SK-N-SH treated with all-trans-retinoic acid at 6 μM for 48 hours (cell line): ENCODE measurements around the gene MYCBP2.

Source experiments
- ARNTL ChIP-seq: fragments of 450-650 bp; formaldehyde crosslinking; IDR thresholded peaks from 2 replicates; pipeline ENCODE4 v1.5.0; 2020; ENCODE audit warnings: low read depth, mild to moderate bottlenecking, moderate library complexity, borderline replicate concordance
- CREB5 ChIP-seq: fragments of 250-450 bp; sonication (Bioruptor Pico); IDR thresholded peaks from 2 replicates; pipeline ENCODE4 v1.5.1; 2020; ENCODE audit warnings: low read depth, mild to moderate bottlenecking, moderate library complexity
- CSRNP3 ChIP-seq: fragments of 250-450 bp; sonication (Bioruptor Pico); IDR thresholded peaks from 2 replicates; pipeline ENCODE4 v1.5.1; 2021; ENCODE audit warnings: mild to moderate bottlenecking, moderate library complexity
- ISL1 ChIP-seq: fragments of 250-450 bp; sonication (Bioruptor Pico); IDR thresholded peaks from 2 replicates; pipeline ENCODE4 v2.1.2; 2022; ENCODE audit warnings: mild to moderate bottlenecking, moderate library complexity
- OSR1 ChIP-seq: fragments of 250-450 bp; sonication (Bioruptor Pico); IDR thresholded peaks from 2 replicates; pipeline ENCODE4 v1.8.0; 2022; ENCODE audit warnings: moderate library complexity, mild to moderate bottlenecking, inconsistent platforms
- RARB ChIP-seq: fragments of 250-450 bp; sonication (Bioruptor Pico); IDR thresholded peaks from 2 replicates; pipeline ENCODE4 v1.8.0; 2021; ENCODE audit warnings: mild to moderate bottlenecking, moderate library complexity
- TCF4 ChIP-seq: fragments of 250-450 bp; sonication (Bioruptor Pico); IDR thresholded peaks from 2 replicates; pipeline ENCODE4 v1.8.0; 2021; ENCODE audit warnings: mild to moderate bottlenecking, moderate library complexity, borderline replicate concordance
- TOX ChIP-seq: fragments of 250-450 bp; sonication (Bioruptor Pico); IDR thresholded peaks from 2 replicates; pipeline ENCODE4 v1.8.0; 2021; ENCODE audit warnings: mild to moderate bottlenecking, moderate library complexity, borderline replicate concordance
- ZC3H10 ChIP-seq: fragments of 250-450 bp; sonication (Bioruptor Pico); IDR thresholded peaks from 2 replicates; pipeline ENCODE4 v1.5.1; 2021; ENCODE audit warnings: mild to moderate bottlenecking, moderate library complexity
- ZFP30 ChIP-seq: fragments of 450-650 bp; formaldehyde crosslinking; IDR thresholded peaks from 2 replicates; pipeline ENCODE4 v1.5.0; 2022; ENCODE audit warnings: mild to moderate bottlenecking, moderate library complexity
- ZNF70 ChIP-seq: fragments of 450-650 bp; formaldehyde crosslinking; IDR thresholded peaks from 2 replicates; pipeline ENCODE4 v1.5.0; 2020; ENCODE audit warnings: mild to moderate bottlenecking, moderate library complexity
- TF ChIP-seq, protein P1 (sequence below): fragments of 250-450 bp; sonication (Bioruptor Pico); IDR thresholded peaks from 2 replicates; pipeline ENCODE4 v1.8.0; 2020; ENCODE audit warnings: mild to moderate bottlenecking, moderate library complexity, borderline replicate concordance
- TF ChIP-seq, protein P2 (sequence below): fragments of 250-450 bp; sonication (Bioruptor Pico); IDR thresholded peaks from 2 replicates; pipeline ENCODE4 v1.8.0; 2021; ENCODE audit warnings: low read depth, mild to moderate bottlenecking, moderate library complexity, borderline replicate concordance

DNA sequence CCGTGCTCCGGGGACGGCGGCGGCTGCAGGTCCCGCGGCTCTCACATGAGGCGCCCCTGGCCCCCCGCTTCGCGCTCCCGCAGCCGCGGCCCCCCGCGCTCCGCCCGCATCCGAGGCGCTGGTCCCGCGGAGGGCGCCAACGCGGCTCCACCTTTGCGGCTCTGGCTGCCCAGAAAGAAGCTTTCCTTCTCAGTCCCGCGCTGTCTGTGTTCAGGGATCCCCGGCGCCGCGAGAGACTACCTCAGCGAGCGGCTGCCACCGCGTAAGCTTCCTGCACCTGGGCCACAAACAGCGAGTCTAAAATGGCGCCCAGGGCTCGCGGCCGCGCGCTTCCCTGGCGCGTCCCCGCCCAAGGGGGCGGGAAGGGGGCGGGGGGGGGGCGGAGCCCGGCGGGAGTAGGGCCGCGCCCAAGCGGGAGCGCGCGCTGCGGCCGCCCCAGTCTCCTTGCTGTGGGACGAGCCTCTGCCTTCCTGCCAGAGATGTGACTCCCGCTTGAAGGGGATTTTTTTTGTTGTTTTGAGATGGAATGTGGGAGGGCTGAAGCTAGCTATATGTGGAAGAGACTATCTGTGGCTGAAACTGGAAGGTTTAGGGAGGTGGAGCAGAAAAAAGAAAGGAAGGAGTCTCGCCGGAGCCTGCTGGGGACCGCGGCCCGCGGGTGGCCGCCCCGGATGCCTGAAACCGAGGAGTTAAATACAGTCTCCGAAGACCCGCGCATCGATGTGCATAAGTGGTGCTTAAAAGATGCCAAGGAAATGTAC, 299.9 kb downstream of the MYCBP2 start, which contains the start of gene FBXL3:
- TF ChIP-seq, protein P1, sequence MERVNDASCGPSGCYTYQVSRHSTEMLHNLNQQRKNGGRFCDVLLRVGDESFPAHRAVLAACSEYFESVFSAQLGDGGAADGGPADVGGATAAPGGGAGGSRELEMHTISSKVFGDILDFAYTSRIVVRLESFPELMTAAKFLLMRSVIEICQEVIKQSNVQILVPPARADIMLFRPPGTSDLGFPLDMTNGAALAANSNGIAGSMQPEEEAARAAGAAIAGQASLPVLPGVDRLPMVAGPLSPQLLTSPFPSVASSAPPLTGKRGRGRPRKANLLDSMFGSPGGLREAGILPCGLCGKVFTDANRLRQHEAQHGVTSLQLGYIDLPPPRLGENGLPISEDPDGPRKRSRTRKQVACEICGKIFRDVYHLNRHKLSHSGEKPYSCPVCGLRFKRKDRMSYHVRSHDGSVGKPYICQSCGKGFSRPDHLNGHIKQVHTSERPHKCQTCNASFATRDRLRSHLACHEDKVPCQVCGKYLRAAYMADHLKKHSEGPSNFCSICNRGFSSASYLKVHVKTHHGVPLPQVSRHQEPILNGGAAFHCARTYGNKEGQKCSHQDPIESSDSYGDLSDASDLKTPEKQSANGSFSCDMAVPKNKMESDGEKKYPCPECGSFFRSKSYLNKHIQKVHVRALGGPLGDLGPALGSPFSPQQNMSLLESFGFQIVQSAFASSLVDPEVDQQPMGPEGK: no peak
- TF ChIP-seq TOX: no peak
- TF ChIP-seq ARNTL (CRISPR knock-in tag): no peak
- no peak for TF ChIP-seq ZC3H10
- TF ChIP-seq CSRNP3 (CRISPR knock-in tag): no peak
- no peak for TF ChIP-seq TCF4 (CRISPR knock-in tag)
- TF ChIP-seq CREB5 (CRISPR knock-in tag): no peak
- TF ChIP-seq ZFP30: no peak
- no peak for TF ChIP-seq OSR1 (CRISPR knock-in tag)
- no peak for TF ChIP-seq ISL1 (CRISPR knock-in tag)
- TF ChIP-seq, protein P2, sequence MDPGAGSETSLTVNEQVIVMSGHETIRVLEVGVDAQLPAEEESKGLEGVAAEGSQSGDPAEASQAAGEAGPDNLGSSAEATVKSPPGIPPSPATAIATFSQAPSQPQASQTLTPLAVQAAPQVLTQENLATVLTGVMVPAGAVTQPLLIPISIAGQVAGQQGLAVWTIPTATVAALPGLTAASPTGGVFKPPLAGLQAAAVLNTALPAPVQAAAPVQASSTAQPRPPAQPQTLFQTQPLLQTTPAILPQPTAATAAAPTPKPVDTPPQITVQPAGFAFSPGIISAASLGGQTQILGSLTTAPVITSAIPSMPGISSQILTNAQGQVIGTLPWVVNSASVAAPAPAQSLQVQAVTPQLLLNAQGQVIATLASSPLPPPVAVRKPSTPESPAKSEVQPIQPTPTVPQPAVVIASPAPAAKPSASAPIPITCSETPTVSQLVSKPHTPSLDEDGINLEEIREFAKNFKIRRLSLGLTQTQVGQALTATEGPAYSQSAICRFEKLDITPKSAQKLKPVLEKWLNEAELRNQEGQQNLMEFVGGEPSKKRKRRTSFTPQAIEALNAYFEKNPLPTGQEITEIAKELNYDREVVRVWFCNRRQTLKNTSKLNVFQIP: no peak
- TF ChIP-seq RARB (CRISPR knock-in tag): no peak
- TF ChIP-seq ZNF70: no peak
